ENCODE results near the gene KIF2C. TPM values are rescaled to one million over a fixed set of nuclear protein-coding genes. Genes with fewer than 3 reads are reported as not detected.

The KIF2C gene
- total and polyA plus RNA-seq, 7 experiments from 2014 or later = 0.32 to 69.3 (median 0.82) TPM; not detected in 1

DNA sequence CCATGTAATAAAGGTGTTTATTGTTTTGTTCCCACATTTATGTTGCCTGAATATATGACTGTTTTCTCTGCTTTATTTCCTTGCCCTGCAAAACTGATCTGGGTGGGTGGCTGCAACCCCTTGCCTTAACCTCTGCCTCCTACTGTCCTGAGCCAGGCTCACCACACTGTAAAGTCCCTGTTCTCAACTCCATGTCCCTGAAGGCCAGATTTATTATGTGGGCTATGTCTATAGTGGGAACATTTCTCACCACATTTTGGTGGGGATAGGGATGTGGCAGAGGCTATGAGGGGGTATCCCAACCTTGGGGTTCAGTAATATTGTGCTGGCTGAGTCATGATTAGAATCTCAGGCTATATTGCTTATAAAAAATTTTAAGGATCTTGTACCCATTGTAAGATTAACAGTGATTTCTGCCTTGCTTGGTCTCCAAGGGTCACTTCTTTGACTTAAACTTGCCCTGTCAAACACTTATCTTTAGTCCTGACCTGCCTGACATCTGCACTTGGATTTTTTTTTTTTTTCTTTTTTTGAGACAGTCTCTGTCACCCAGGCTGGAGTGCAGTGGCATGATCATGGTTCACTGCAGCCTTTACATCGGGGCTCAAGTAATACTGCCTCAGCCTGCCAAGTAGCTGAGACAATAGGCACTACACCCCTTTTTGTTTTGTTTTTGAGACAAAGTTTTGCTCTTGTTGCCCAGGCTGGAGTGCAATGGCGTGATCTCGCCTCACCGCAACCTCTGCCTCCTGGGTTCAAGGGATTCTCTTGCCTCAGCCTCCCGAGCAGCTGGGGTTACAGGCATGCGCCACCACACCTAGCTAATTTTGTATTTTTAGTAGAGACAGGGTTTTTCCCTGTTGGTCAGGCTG, 39.3 kb downstream of the KIF2C start:
- no peak for DNase-seq
- ChIA-PET CTCF (no interaction called here), POLR2A (interaction anchor here (0.6 to 5.5 kb wide), 6 partner anchors 18 to 261 kb away, joined by 3 to 63 read pairs (median 3); partner anchors contain the start of gene RNU5D-1)
- Mint-ChIP-seq H3K4me1 (peaks cover 26 to 54% (median 44%) of the 10 kb centered on the region in 7 donors), H3K4me3 (peak overlapping the region in 2 of 10 donors; percentile 5 to 28), H3K9me3 (no peaks in the 10 kb centered on the region), H3K36me3 (peaks cover 8 to 53% (median 24%) of the 10 kb centered on the region in 5 donors), H3K27ac (peak overlapping the region in 4 of 9 donors; percentile 3 to 74 (median 62)), H3K27me3 (no peaks in the 10 kb centered on the region)
- Histone ChIP-seq H3K4me3 (ENCODE audit: low read length) (no peak overlapping the region), H3K4me1 (ENCODE audit: control insufficient read depth in 2 of 2, insufficient read depth in 2 of 2, low read length in 2 of 2) (peaks cover 10 to 27% of the 10 kb centered on the region in 2 donors), H3K27ac (ENCODE audit: low read depth, low read length) (no peak overlapping the region), H3K9me3 (ENCODE audit: control insufficient read depth in 2 of 3, low read length in 3 of 3) (no peaks in the 10 kb centered on the region), H3K27me3 (ENCODE audit: control insufficient read depth in 2 of 2, insufficient read depth in 2 of 2, low read length in 2 of 2) (no peaks in the 10 kb centered on the region), H3K36me3 (ENCODE audit: control insufficient read depth in 2 of 3, insufficient read depth in 3 of 3, low read length in 3 of 3) (peaks cover 0 to 47% (median 7%) of the 10 kb centered on the region in 3 experiments)
- no peak for ATAC-seq
- intact Hi-C loops (cut with micrococcal nuclease) = loop anchor here in 1 of 2 donors (10.0 kb wide), 1 partner anchor 906 kb away; the partner anchor contains the start of genes GPBP1L1 and TMEM69

DNA sequence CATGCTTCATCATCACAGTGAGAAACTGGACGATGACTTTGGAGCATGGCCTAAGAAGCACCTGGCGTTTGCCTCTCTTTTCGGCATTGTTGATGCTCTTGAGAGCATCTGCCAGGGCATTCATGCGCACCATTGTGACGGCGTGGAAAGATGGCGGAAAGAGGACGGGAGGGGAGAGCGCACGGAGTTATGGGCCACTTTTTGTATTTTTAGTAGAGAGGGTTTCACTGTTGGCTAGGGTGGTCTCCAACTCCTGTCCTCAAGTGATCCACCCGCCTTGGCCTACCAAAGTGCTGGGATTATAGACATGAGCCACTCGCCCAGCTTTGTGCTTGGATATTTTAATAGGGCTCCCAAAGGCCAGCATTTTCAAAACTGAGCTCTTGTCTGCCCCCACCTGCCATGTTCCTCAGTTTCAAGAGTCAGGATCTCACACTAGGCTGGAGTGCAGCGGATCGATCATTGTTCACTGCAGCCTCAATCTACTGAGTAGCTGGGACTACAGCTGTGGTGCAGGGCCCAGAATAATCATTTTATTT, 41.0 kb downstream of the KIF2C start:
- H3K9me3 Mint-ChIP-seq = peaks cover 0 to 2% (median 0%) of the 10 kb centered on the region in 11 donors
- ChIA-PET CTCF (interaction anchor here (1.2 kb wide), 1 partner anchor 63 kb away, joined by 3 read pairs; no protein-coding TSS in a partner anchor), POLR2A (interaction anchor here (0.9 to 1.4 kb wide), 3 partner anchors 10 to 30 kb away, joined by 3 to 4 read pairs (median 4); no protein-coding TSS in a partner anchor)
- H3K4me1 ChIP-seq (ENCODE audit: control insufficient read depth in 2 of 2, insufficient read depth in 2 of 2, low read length in 2 of 2) = peaks cover 22 to 36% of the 10 kb centered on the region in 2 donors
- no peaks in the 10 kb centered on the region for H3K27me3 ChIP-seq (ENCODE audit: control insufficient read depth in 2 of 2, insufficient read depth in 2 of 2, low read length in 2 of 2)
- H3K27ac ChIP-seq (ENCODE audit: low read depth, low read length) = no peak overlapping the region
- no peaks in the 10 kb centered on the region for H3K9me3 ChIP-seq (ENCODE audit: control insufficient read depth in 2 of 3, low read length in 3 of 3)
- H3K27ac Mint-ChIP-seq = no peak overlapping the region
- ATAC-seq (no peak), DNase-seq (no peak)
- no peaks in the 10 kb centered on the region for H3K27me3 Mint-ChIP-seq
- no peak overlapping the region for H3K4me3 Mint-ChIP-seq
- peaks cover 29 to 59% (median 47%) of the 10 kb centered on the region in 7 donors for H3K4me1 Mint-ChIP-seq
- H3K36me3 Mint-ChIP-seq = peaks cover 8 to 53% (median 24%) of the 10 kb centered on the region in 5 donors
- intact Hi-C loops (cut with micrococcal nuclease) = no loop called here
- peaks cover 0 to 47% (median 7%) of the 10 kb centered on the region in 3 experiments for H3K36me3 ChIP-seq (ENCODE audit: control insufficient read depth in 2 of 3, insufficient read depth in 3 of 3, low read length in 3 of 3)
- H3K4me3 ChIP-seq (ENCODE audit: low read length) = no peak overlapping the region

DNA sequence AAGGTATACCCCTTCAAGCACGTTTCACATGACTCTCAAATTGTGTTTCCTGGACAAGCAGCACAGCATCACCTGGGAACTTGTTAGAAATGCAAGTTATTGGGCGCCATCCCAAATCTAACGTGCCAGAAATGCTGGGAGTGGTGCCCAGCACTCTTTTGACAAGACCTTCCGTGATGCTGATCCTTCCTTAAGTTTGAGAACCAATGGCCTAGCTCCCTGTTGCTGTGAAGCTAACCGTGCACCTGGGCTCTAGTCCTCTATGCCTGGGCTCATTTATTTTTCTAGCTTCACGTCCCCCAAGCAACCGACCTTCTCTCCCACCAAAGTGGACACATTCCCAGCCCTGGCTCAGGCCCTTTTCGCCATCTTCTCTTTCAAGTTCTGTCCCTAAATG, 44.1 kb downstream of the KIF2C start:
- Histone ChIP-seq H3K9me3 (ENCODE audit: control insufficient read depth in 2 of 3, low read length in 3 of 3) (no peaks in the 10 kb centered on the region), H3K27me3 (ENCODE audit: control insufficient read depth in 2 of 2, insufficient read depth in 2 of 2, low read length in 2 of 2) (no peaks in the 10 kb centered on the region), H3K4me1 (ENCODE audit: control insufficient read depth in 2 of 2, insufficient read depth in 2 of 2, low read length in 2 of 2) (peaks cover 20 to 25% of the 10 kb centered on the region in 2 donors), H3K36me3 (ENCODE audit: control insufficient read depth in 2 of 3, insufficient read depth in 3 of 3, low read length in 3 of 3) (peaks cover 0 to 25% (median 0%) of the 10 kb centered on the region in 3 experiments), H3K27ac (ENCODE audit: low read depth, low read length) (peak overlapping the region; percentile 63), H3K4me3 (ENCODE audit: low read length) (peak overlapping the region; percentile 9)
- Mint-ChIP-seq H3K4me1 (peaks cover 13 to 44% (median 31%) of the 10 kb centered on the region in 7 donors), H3K4me3 (peak overlapping the region; percentile 62 to 82 (median 73)), H3K9me3 (peaks cover 0 to 2% (median 0%) of the 10 kb centered on the region in 11 donors), H3K36me3 (peaks cover 0 to 26% (median 13%) of the 10 kb centered on the region in 5 donors), H3K27me3 (no peaks in the 10 kb centered on the region), H3K27ac (peak overlapping the region in 8 of 9 donors; percentile 19 to 77 (median 58))
- intact Hi-C loops (cut with micrococcal nuclease) = loop anchor here in 1 of 2 donors (1.0 to 2.0 kb wide), 2 partner anchors 8 to 45 kb away; partner anchors contain the start of genes KIF2C and RPS8
- ATAC-seq (no peak), DNase-seq (no peak)
- CTCF ChIA-PET = interaction anchor here (1.0 to 3.0 kb wide), 6 partner anchors 9 to 56 kb away, joined by 3 to 16 read pairs (median 6); partner anchors contain the start of genes PLK3, RNU5D-1 and RPS8
- POLR2A ChIA-PET = interaction anchor here (0.6 to 7.9 kb wide), 11 partner anchors 8 to 800 kb away, joined by 3 to 93 read pairs (median 5); partner anchors contain the start of genes BTBD19, DYNLT4, PLK3 and RNU5D-1

DNA sequence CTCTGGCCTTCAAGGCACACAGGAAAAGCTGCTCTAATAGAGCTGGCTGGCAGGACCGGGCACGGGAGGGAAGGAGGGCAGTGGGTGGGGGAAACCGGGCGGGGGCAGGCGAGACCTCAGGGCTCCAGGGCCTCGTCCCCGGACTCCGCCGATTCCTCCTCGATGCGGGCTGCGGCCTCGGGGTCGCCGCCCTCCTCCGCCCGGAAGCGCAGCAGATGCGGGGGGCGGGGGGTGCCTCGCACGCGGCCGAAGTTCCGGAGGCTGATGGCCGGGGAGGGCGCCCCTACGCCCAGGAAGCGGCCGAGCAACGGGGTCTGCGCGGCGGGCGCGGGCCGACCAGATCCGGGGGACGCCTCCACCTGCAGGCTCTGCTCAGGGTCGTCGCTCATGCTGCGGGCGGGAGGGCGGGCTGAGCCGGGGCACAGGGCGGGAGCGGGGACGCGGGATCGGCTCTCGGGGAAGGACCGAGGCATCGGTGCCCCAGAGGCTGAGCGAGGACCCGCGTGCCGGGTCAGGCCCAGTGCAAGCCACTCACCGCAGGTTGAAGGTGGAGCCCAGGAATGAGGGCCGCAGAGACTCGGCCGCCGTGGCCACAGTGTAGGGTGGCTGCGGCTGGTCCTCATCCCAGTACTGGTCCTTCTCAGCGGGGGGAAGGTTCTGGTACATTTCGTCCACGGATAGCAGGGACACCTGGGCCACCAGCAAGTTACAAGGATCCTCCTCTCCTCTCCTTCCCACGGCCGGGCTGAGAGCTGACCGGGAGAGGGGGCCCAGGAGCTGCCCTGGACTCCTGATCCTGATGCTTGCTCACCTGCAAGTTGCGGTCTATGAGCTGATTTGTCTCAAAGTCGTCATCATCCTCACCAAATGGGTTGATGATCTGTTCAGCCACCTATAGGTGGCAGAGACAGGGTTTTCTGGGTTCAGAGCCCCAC, 44.7 kb downstream of the KIF2C start:
- H3K4me1 ChIP-seq (ENCODE audit: control insufficient read depth in 2 of 2, insufficient read depth in 2 of 2, low read length in 2 of 2) = peaks cover 20 to 25% of the 10 kb centered on the region in 2 donors
- Mint-ChIP-seq H3K27ac (peak overlapping the region; percentile 44 to 83 (median 71)), H3K27me3 (no peaks in the 10 kb centered on the region), H3K9me3 (peaks cover 0 to 2% (median 0%) of the 10 kb centered on the region in 11 donors), H3K4me1 (peaks cover 13 to 38% (median 29%) of the 10 kb centered on the region in 7 donors), H3K36me3 (peaks cover 0 to 21% (median 13%) of the 10 kb centered on the region in 5 donors), H3K4me3 (peak overlapping the region; percentile 74 to 82 (median 76))
- ChIA-PET POLR2A (interaction anchor here (0.5 to 7.9 kb wide), 14 partner anchors 9 to 799 kb away, joined by 3 to 93 read pairs (median 6); partner anchors contain the start of genes BTBD19, DYNLT4, HECTD3 and PLK3), CTCF (interaction anchor here (0.6 to 3.0 kb wide), 10 partner anchors 9 to 798 kb away, joined by 3 to 16 read pairs (median 5); partner anchors contain the start of genes EIF2B3, RNU5D-1 and RPS8)
- H3K9me3 ChIP-seq (ENCODE audit: control insufficient read depth in 2 of 3, low read length in 3 of 3) = no peaks in the 10 kb centered on the region
- H3K27ac ChIP-seq (ENCODE audit: low read depth, low read length) = peak overlapping the region; percentile 63
- DNase-seq (peak in 2 of 9 donors; percentile 30 to 32), ATAC-seq (peak; percentile 33)
- no peaks in the 10 kb centered on the region for H3K27me3 ChIP-seq (ENCODE audit: control insufficient read depth in 2 of 2, insufficient read depth in 2 of 2, low read length in 2 of 2)
- H3K4me3 ChIP-seq (ENCODE audit: low read length) = peak overlapping the region; percentile 34
- peaks cover 0 to 18% (median 0%) of the 10 kb centered on the region in 3 experiments for H3K36me3 ChIP-seq (ENCODE audit: control insufficient read depth in 2 of 3, insufficient read depth in 3 of 3, low read length in 3 of 3)
- intact Hi-C loops (cut with micrococcal nuclease) = loop anchor here (1.0 to 5.0 kb wide), 3 partner anchors 9 to 46 kb away; partner anchors contain the start of genes KIF2C (in 1 of the 2) and RPS8 (in 1 of the 2)

DNA sequence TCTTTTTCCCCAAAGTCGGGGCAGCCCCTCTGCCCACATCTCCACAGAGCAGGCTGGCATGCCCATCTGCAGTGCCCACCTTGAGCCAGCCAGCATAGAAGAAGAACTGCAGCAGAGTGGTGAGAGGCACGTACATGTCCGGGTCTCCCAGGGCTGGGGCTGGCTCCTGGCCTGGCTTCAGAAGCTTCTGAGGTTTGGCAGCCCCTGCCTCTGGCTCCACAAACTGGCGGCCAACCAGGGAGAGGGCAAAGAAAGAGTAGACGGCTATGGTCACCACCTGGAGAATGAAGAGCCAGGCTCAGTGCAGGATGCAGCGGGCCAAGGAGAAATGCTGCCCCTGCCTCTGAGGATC, 45.4 kb downstream of the KIF2C start:
- H3K36me3 ChIP-seq (ENCODE audit: control insufficient read depth in 2 of 3, insufficient read depth in 3 of 3, low read length in 3 of 3) = peaks cover 0 to 16% (median 0%) of the 10 kb centered on the region in 3 experiments
- no peak for ATAC-seq
- peaks cover 0 to 20% (median 12%) of the 10 kb centered on the region in 5 donors for H3K36me3 Mint-ChIP-seq
- H3K27me3 ChIP-seq (ENCODE audit: control insufficient read depth in 2 of 2, insufficient read depth in 2 of 2, low read length in 2 of 2) = no peaks in the 10 kb centered on the region
- peak overlapping the region; percentile 60 to 82 (median 76) for H3K4me3 Mint-ChIP-seq
- POLR2A ChIA-PET = interaction anchor here (0.5 to 7.9 kb wide), 11 partner anchors 9 to 420 kb away, joined by 3 to 93 read pairs (median 9); partner anchors contain the start of genes BTBD19, DYNLT4, HECTD3 and PLK3
- intact Hi-C loops (cut with micrococcal nuclease) = loop anchor here (2.0 to 5.0 kb wide), 2 partner anchors 37 to 46 kb away; partner anchors contain the start of gene KIF2C (in 1 of the 2)
- peaks cover 13 to 38% (median 29%) of the 10 kb centered on the region in 7 donors for H3K4me1 Mint-ChIP-seq
- no peaks in the 10 kb centered on the region for H3K9me3 ChIP-seq (ENCODE audit: control insufficient read depth in 2 of 3, low read length in 3 of 3)
- DNase-seq = no peak
- no peaks in the 10 kb centered on the region for H3K27me3 Mint-ChIP-seq
- peaks cover 0 to 2% (median 0%) of the 10 kb centered on the region in 11 donors for H3K9me3 Mint-ChIP-seq
- peaks cover 20 to 25% of the 10 kb centered on the region in 2 donors for H3K4me1 ChIP-seq (ENCODE audit: control insufficient read depth in 2 of 2, insufficient read depth in 2 of 2, low read length in 2 of 2)
- H3K4me3 ChIP-seq (ENCODE audit: low read length) = no peak overlapping the region
- H3K27ac Mint-ChIP-seq = peak overlapping the region; percentile 44 to 83 (median 71)
- CTCF ChIA-PET = interaction anchor here (0.6 to 3.0 kb wide), 11 partner anchors 8 to 797 kb away, joined by 3 to 16 read pairs (median 4); partner anchors contain the start of genes EIF2B3, RNU5D-1 and RPS8
- H3K27ac ChIP-seq (ENCODE audit: low read depth, low read length) = no peak overlapping the region
